Heart left ventricle (tissue), 16 donors: ENCODE data around the gene DEUP1. TPM values are rescaled to one million over a fixed set of nuclear protein-coding genes. Genes with fewer than 3 reads are reported as not detected.

ENCODE experiments used
- ATAC-seq, 4 donors: fragments of 200-7000 bp; cut with Tn5 transposase; one replicate each; pipeline ENCODE4 v1.9.1; 2020 to 2022; ENCODE audit warnings: moderate library complexity in 4 of 4, mild to moderate bottlenecking in 3 of 4, moderate number of reproducible peaks in 1 of 4
- DNase-seq, 5 donors: peaks; one replicate each; pipeline ENCODE4 v3.0.0-alpha.2; 2020
- H3K27ac ChIP-seq, 12 donors: fragments of 200-600 bp; sonication (generic) in 4 of 12; one replicate each; pipeline versions ENCODE4 v1.5.0 to v1.8.0; 2016 to 2022; ENCODE audit warnings: mild to moderate bottlenecking in 2 of 12
- H3K27me3 ChIP-seq, 9 donors: fragments of 200-600 bp; sonication (generic) in 2 of 9; one replicate each; pipeline versions ENCODE4 v1.5.1 to v1.8.0; 2016 to 2022; ENCODE audit warnings: mild to moderate bottlenecking in 3 of 9
- H3K36me3 ChIP-seq, 9 donors: fragments of 200-600 bp; sonication (generic) in 2 of 9; one replicate each; pipeline versions ENCODE4 v1.5.0 to v1.8.0; 2018 to 2022; ENCODE audit warnings: mild to moderate bottlenecking in 2 of 9
- H3K4me1 ChIP-seq, 12 donors: fragments of 200-600 bp; sonication (generic) in 4 of 12; one replicate each; pipeline versions ENCODE4 v1.5.0 to v1.8.0; 2016 to 2022; ENCODE audit warnings: mild to moderate bottlenecking in 3 of 12
- H3K4me3 ChIP-seq, 12 donors: fragments of 200-600 bp; sonication (generic) in 4 of 12; one replicate each; pipeline versions ENCODE4 v1.5.0 to v1.8.0; 2017 to 2022; ENCODE audit warnings: mild to moderate bottlenecking in 9 of 12, moderate library complexity in 4 of 12
- H3K9me3 ChIP-seq, 12 donors: fragments of 200-600 bp; sonication (generic) in 4 of 12; one replicate each; pipeline versions ENCODE4 v1.5.0 to v1.8.0; 2016 to 2022; ENCODE audit warnings: mild to moderate bottlenecking in 1 of 12
- CTCF ChIP-seq, 12 donors: fragments of 200-600 bp; sonication (generic) in 4 of 12; IDR thresholded peaks; one replicate each; pipeline versions ENCODE4 v1.5.0 to v1.8.0; 2018 to 2022; ENCODE audit warnings: antibody characterized with exemption in 12 of 12, mild to moderate bottlenecking in 5 of 12
- POLR2A ChIP-seq, 2 donors: fragments of 450-650 bp; IDR thresholded peaks; one replicate each; pipeline ENCODE4 v1.6.1; 2017; ENCODE audit warnings: antibody characterized with exemption in 2 of 2, mild to moderate bottlenecking in 2 of 2, moderate library complexity in 2 of 2
- WGBS, 4 donors: extraction: QIAGEN DNeasy Blood & Tissue Kit in 2 of 4; methylation state at CpG; one replicate each; pipeline versions ENCODE4 v1.1.5 to v1.1.7; 2013 to 2018; 5-methylcytosine and 5-hydroxymethylcytosine counted together
- intact Hi-C, 10 donors: fragments of 100-400 bp; cut with DNase I; formaldehyde crosslinking; loops; one replicate each; pipeline versions ENCODE4 v1.11.1 to v1.14.2; 2022
- polyA plus RNA-seq, 2 donors: library from polyadenylated mRNA; stranded (reverse); fragments of 200-250 nt; gene quantifications; one replicate each; pipeline ENCODE4 v1.2.3, GENCODE V29; 2013
- total RNA-seq, 9 donors: library from RNA; depleted of rRNA in 2 of 9; stranded (reverse); fragments of >200 nt in 2 of 9; fragmentation: NEBNext Ultra II Directional in 3 of 9; extraction: Animal tissue kit (Norgen Biotek cat#: 25700) in 3 of 9; gene quantifications; one replicate each; pipeline versions ENCODE4 v1.1.0 to v1.2.4, GENCODE V29; 2016 to 2023
- donor health status: ischemic (EF 13 %, LVEDD 7.1; RV severe dilation, severe dysfunction).
- donor health status: healthy with polysubstance abuse.
- donor health status: DM: no; HTN: yes; CAD: no.
- donor health status: DM: no; HTN: no; CAD: no.
- donor health status: ischemic (EF 25% LVEDD 6.9; RV normal size, moderate dysfunction).
- donor health status: ischemic (EF 25% LVEDD 5.7; RV mildly dilated, moderate dysfunction).
- donor health status: healthy.
- donor health status: DM: yes; HTN: yes; CAD: no.
- donor health status: ischemic (EF 35%, LVEDD 5.7; RV mildly dilated, moderate dysfunction).
- donor health status: nonischemic (EF 11% LVEDD 7.7; RV severe dilation, severe dysfunction).
- donor health status: DM: yes; HTN: yes; CAD: no.
- donor health status: PGD.
- donor health status: ischemic (EF 29% LVEDD 5.4; RV normal size, mild dysfunction).
- donor health status: nonischemic (EF 23%, LVEDD 6.1; RV moderate dilation, normal function).

Gene DEUP1
- total and polyA plus RNA-seq, 11 donors, result not detected

- ATAC-seq (no peak), DNase-seq (no peak)
- H3K27ac ChIP-seq, result no peak overlapping the region
- no peak for TF ChIP-seq CTCF (IDR thresholded peaks at IDR 0.05)
- peaks cover 0 to 5% (median 0%) of the 10 kb centered on the region in 12 donors for H3K9me3 ChIP-seq
- 72 to 81% (median 76%) methylated on average over 2 of the region's 2 CpGs for WGBS, 4 donors
- H3K4me1 ChIP-seq, result no peaks in the 10 kb centered on the region
- H3K36me3 ChIP-seq, result no peaks in the 10 kb centered on the region
- H3K27me3 ChIP-seq, result no peaks in the 10 kb centered on the region
- no peak overlapping the region for H3K4me3 ChIP-seq
- intact Hi-C loops, result no loop called here
Observed at GRCh38 chr11:93348930-93349329, 18.4 kb downstream of the DEUP1 start.

GRCh38 chr11:93350835-93351234 lies 20.3 kb downstream of the DEUP1 start:
- 92 to 95% (median 94%) methylated on average over 6 of the region's 6 CpGs for WGBS, 4 donors
- intact Hi-C loops, result no loop called here
- Histone ChIP-seq H3K9me3 (peaks cover 0 to 5% (median 0%) of the 10 kb centered on the region in 12 donors), H3K27ac (no peak overlapping the region), H3K4me1 (no peaks in the 10 kb centered on the region), H3K4me3 (no peak overlapping the region), H3K27me3 (no peaks in the 10 kb centered on the region), H3K36me3 (no peaks in the 10 kb centered on the region)
- no peak for ATAC-seq
- DNase-seq, result no peak
- no peak for TF ChIP-seq CTCF (IDR thresholded peaks at IDR 0.05)

- Histone ChIP-seq H3K4me1 (no peaks in the 10 kb centered on the region), H3K9me3 (peaks cover 0 to 23% (median 9%) of the 10 kb centered on the region in 12 donors), H3K36me3 (no peaks in the 10 kb centered on the region), H3K27me3 (no peaks in the 10 kb centered on the region), H3K4me3 (no peak overlapping the region), H3K27ac (no peak overlapping the region)
- intact Hi-C loops, result no loop called here
- 92 to 95% (median 93%) methylated on average over 1 of the region's 1 CpG for WGBS, 4 donors
- TF ChIP-seq CTCF (IDR thresholded peaks at IDR 0.05) (no peak), POLR2A (IDR thresholded peaks at IDR 0.05) (no peak)
- DNase-seq, result no peak
- no peak for ATAC-seq
Observed at GRCh38 chr11:93359396-93359795, 28.9 kb downstream of the DEUP1 start.

GRCh38 chr11:93361435-93361834 lies 30.9 kb downstream of the DEUP1 start:
- intact Hi-C loops, result no loop called here
- Histone ChIP-seq H3K4me3 (no peak overlapping the region), H3K27ac (no peak overlapping the region), H3K4me1 (no peaks in the 10 kb centered on the region), H3K27me3 (no peaks in the 10 kb centered on the region), H3K36me3 (no peaks in the 10 kb centered on the region), H3K9me3 (peaks cover 0 to 23% (median 9%) of the 10 kb centered on the region in 12 donors)
- no peak for ATAC-seq
- no peak for DNase-seq
- peak in 3 of 12 donors; percentile 45 to 73 (median 58) for TF ChIP-seq CTCF (IDR thresholded peaks at IDR 0.05)
- TF ChIP-seq POLR2A (IDR thresholded peaks at IDR 0.05), result no peak
